ENCODE results near the gene KCNIP3. TPM values are rescaled to one million over a fixed set of nuclear protein-coding genes. Genes with fewer than 3 reads are reported as not detected.

The KCNIP3 gene
- total RNA-seq, 1 experiment from 2014 or later: not detected

GRCh38 chr2:95384854-95385569 lies 87.9 kb downstream of the KCNIP3 start:
- Histone ChIP-seq H3K79me2 (ENCODE audit: low read length) (no peaks in the 10 kb centered on the region), H3K9me2 (replicated peaks; ENCODE audit: insufficient read depth, low read length) (no peaks in the 10 kb centered on the region), H3K9ac (ENCODE audit: low read length) (no peak overlapping the region), H3K4me1 (ENCODE audit: low read length) (no peaks in the 10 kb centered on the region), H2AFZ (ENCODE audit: low read length) (no peak overlapping the region), H3K27ac (ENCODE audit: low read length) (no peak overlapping the region), H3K4me3 (ENCODE audit: low read length) (no peak overlapping the region), H3K9me3 (ENCODE audit: low read length) (no peaks in the 10 kb centered on the region), H4K20me1 (ENCODE audit: insufficient read depth, low read depth, low read length) (no peaks in the 10 kb centered on the region), H3K4me2 (ENCODE audit: low read depth, low read length, poor library complexity, severe bottlenecking) (no peak overlapping the region), H3K36me3 (ENCODE audit: insufficient read depth, low read length) (no peaks in the 10 kb centered on the region), H3K27me3 (ENCODE audit: low read length) (no peaks in the 10 kb centered on the region)
- DNase-seq: no peak

GRCh38 chr2:95385570-95385984 lies 88.4 kb downstream of the KCNIP3 start:
- Histone ChIP-seq H3K36me3 (ENCODE audit: insufficient read depth, low read length) (no peaks in the 10 kb centered on the region), H3K27ac (ENCODE audit: low read length) (no peak overlapping the region), H4K20me1 (ENCODE audit: insufficient read depth, low read depth, low read length) (no peaks in the 10 kb centered on the region), H3K9me2 (replicated peaks; ENCODE audit: insufficient read depth, low read length) (no peaks in the 10 kb centered on the region), H3K4me3 (ENCODE audit: low read length) (no peak overlapping the region), H3K4me1 (ENCODE audit: low read length) (no peaks in the 10 kb centered on the region), H3K27me3 (ENCODE audit: low read length) (no peaks in the 10 kb centered on the region), H3K9ac (ENCODE audit: low read length) (no peak overlapping the region), H2AFZ (ENCODE audit: low read length) (no peak overlapping the region), H3K4me2 (ENCODE audit: low read depth, low read length, poor library complexity, severe bottlenecking) (no peak overlapping the region), H3K79me2 (ENCODE audit: low read length) (no peaks in the 10 kb centered on the region), H3K9me3 (ENCODE audit: low read length) (no peaks in the 10 kb centered on the region)
- no peak for DNase-seq

- Histone ChIP-seq H3K4me2 (ENCODE audit: low read depth, low read length, poor library complexity, severe bottlenecking) (no peak overlapping the region), H3K79me2 (ENCODE audit: low read length) (no peaks in the 10 kb centered on the region), H3K27me3 (ENCODE audit: low read length) (no peaks in the 10 kb centered on the region), H3K4me1 (ENCODE audit: low read length) (no peaks in the 10 kb centered on the region), H3K9me2 (replicated peaks; ENCODE audit: insufficient read depth, low read length) (no peaks in the 10 kb centered on the region), H2AFZ (ENCODE audit: low read length) (no peak overlapping the region), H4K20me1 (ENCODE audit: insufficient read depth, low read depth, low read length) (no peaks in the 10 kb centered on the region), H3K4me3 (ENCODE audit: low read length) (no peak overlapping the region), H3K9me3 (ENCODE audit: low read length) (no peaks in the 10 kb centered on the region), H3K36me3 (ENCODE audit: insufficient read depth, low read length) (no peaks in the 10 kb centered on the region), H3K9ac (ENCODE audit: low read length) (no peak overlapping the region), H3K27ac (ENCODE audit: low read length) (no peak overlapping the region)
- no peak for DNase-seq
These were observed 88.9 kb downstream of the KCNIP3 start for GRCh38 chr2:95386031-95386430.

GRCh38 chr2:95387358-95387757 lies 90.2 kb downstream of the KCNIP3 start:
- no peak overlapping the region for H3K9ac ChIP-seq (ENCODE audit: low read length)
- DNase-seq: no peak
- no peaks in the 10 kb centered on the region for H3K27me3 ChIP-seq (ENCODE audit: low read length)

GRCh38 chr2:95388091-95388692 lies 91.0 kb downstream of the KCNIP3 start:
- no peak for DNase-seq
- H3K9ac ChIP-seq (ENCODE audit: low read length): no peak overlapping the region
- no peak overlapping the region for H3K4me2 ChIP-seq (ENCODE audit: low read depth, low read length, poor library complexity, severe bottlenecking)
- no peak overlapping the region for H3K4me3 ChIP-seq (ENCODE audit: low read length)
- no peaks in the 10 kb centered on the region for H3K79me2 ChIP-seq (ENCODE audit: low read length)
- no peaks in the 10 kb centered on the region for H3K27me3 ChIP-seq (ENCODE audit: low read length)
- H3K36me3 ChIP-seq (ENCODE audit: insufficient read depth, low read length): no peaks in the 10 kb centered on the region
- no peak overlapping the region for H2AFZ ChIP-seq (ENCODE audit: low read length)
- H3K9me3 ChIP-seq (ENCODE audit: low read length): no peaks in the 10 kb centered on the region
- no peaks in the 10 kb centered on the region for H3K9me2 ChIP-seq (replicated peaks; ENCODE audit: insufficient read depth, low read length)
- H3K27ac ChIP-seq (ENCODE audit: low read length): no peak overlapping the region
- H4K20me1 ChIP-seq (ENCODE audit: insufficient read depth, low read depth, low read length): no peaks in the 10 kb centered on the region
- H3K4me1 ChIP-seq (ENCODE audit: low read length): no peaks in the 10 kb centered on the region

More at GRCh38 chr2:95387358-95387757, 90.2 kb downstream of the KCNIP3 start:
- Histone ChIP-seq H2AFZ (ENCODE audit: low read length) (no peak overlapping the region), H4K20me1 (ENCODE audit: insufficient read depth, low read depth, low read length) (no peaks in the 10 kb centered on the region), H3K4me1 (ENCODE audit: low read length) (no peaks in the 10 kb centered on the region), H3K4me3 (ENCODE audit: low read length) (no peak overlapping the region), H3K79me2 (ENCODE audit: low read length) (no peaks in the 10 kb centered on the region), H3K4me2 (ENCODE audit: low read depth, low read length, poor library complexity, severe bottlenecking) (no peak overlapping the region), H3K36me3 (ENCODE audit: insufficient read depth, low read length) (no peaks in the 10 kb centered on the region), H3K9me3 (ENCODE audit: low read length) (no peaks in the 10 kb centered on the region), H3K9me2 (replicated peaks; ENCODE audit: insufficient read depth, low read length) (no peaks in the 10 kb centered on the region), H3K27ac (ENCODE audit: low read length) (no peak overlapping the region)

DNA sequence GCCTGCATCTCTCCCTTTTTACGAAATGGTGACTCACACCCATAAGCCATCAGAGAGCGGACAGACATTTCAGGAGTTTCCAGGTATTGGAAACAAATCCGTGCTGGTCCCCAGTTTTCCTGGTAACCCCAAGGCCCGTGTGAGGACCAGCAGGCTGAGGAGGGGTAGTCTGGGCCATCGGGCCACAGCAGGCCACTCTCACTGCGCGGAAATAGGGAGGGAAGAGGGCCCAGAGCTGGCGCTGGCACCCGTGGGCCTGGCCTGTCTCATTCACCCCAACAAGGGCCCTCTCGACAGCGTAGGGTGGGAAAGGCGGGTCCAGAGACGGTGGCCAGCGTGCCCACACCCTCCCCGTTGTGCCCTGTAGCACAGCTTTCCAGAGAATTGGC lies 91.7 kb downstream of the KCNIP3 start:
- DNase-seq: no peak
- Histone ChIP-seq H3K27me3 (ENCODE audit: low read length) (no peaks in the 10 kb centered on the region), H3K9ac (ENCODE audit: low read length) (no peak overlapping the region), H3K9me2 (replicated peaks; ENCODE audit: insufficient read depth, low read length) (no peaks in the 10 kb centered on the region), H3K4me2 (ENCODE audit: low read depth, low read length, poor library complexity, severe bottlenecking) (no peak overlapping the region), H4K20me1 (ENCODE audit: insufficient read depth, low read depth, low read length) (no peaks in the 10 kb centered on the region), H3K36me3 (ENCODE audit: insufficient read depth, low read length) (no peaks in the 10 kb centered on the region), H3K27ac (ENCODE audit: low read length) (no peak overlapping the region), H3K4me3 (ENCODE audit: low read length) (no peak overlapping the region), H3K9me3 (ENCODE audit: low read length) (no peaks in the 10 kb centered on the region), H3K79me2 (ENCODE audit: low read length) (no peaks in the 10 kb centered on the region), H2AFZ (ENCODE audit: low read length) (no peak overlapping the region), H3K4me1 (ENCODE audit: low read length) (no peaks in the 10 kb centered on the region)

GRCh38 chr2:95389245-95390119 lies 92.3 kb downstream of the KCNIP3 start:
- peak; percentile 83 for DNase-seq
- Histone ChIP-seq H3K27ac (ENCODE audit: low read length) (no peak overlapping the region), H3K36me3 (ENCODE audit: insufficient read depth, low read length) (no peaks in the 10 kb centered on the region), H2AFZ (ENCODE audit: low read length) (no peak overlapping the region), H3K9ac (ENCODE audit: low read length) (no peak overlapping the region), H4K20me1 (ENCODE audit: insufficient read depth, low read depth, low read length) (no peaks in the 10 kb centered on the region), H3K79me2 (ENCODE audit: low read length) (no peaks in the 10 kb centered on the region), H3K9me3 (ENCODE audit: low read length) (no peaks in the 10 kb centered on the region), H3K4me2 (ENCODE audit: low read depth, low read length, poor library complexity, severe bottlenecking) (no peak overlapping the region), H3K4me1 (ENCODE audit: low read length) (no peaks in the 10 kb centered on the region), H3K27me3 (ENCODE audit: low read length) (no peaks in the 10 kb centered on the region), H3K9me2 (replicated peaks; ENCODE audit: insufficient read depth, low read length) (no peaks in the 10 kb centered on the region), H3K4me3 (ENCODE audit: low read length) (no peak overlapping the region)

DNA sequence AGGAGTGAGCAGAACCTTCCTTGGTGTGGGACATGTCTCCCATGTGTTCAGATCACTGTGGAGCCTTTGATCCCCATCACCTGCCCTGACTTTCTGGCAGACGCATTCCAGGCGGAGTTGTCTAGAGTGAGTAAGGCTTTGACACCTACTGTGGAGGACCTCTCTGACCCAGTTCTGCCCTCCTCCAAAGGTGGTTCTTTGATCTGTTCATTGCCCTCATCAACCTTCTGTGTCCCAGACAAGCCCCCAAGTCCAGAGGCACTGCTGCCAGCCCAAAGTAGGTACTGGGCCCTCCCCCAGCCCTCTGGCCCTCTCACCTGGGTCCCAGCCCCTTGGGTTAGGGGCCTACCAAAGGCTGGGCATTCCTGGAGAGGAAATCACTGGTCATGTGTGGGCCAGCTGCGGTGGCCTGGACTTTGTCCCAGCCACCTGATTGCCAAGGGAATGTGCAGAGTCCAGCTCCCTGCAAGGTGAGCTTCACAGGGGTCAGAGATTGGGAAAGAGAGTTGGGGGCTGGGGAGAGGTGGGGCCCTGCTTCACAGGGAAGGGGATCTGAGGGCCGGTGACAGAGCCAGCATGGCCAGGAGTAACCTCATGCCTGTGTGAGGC lies 93.2 kb downstream of the KCNIP3 start:
- H3K4me3 ChIP-seq (ENCODE audit: low read length): no peak overlapping the region
- no peaks in the 10 kb centered on the region for H3K9me3 ChIP-seq (ENCODE audit: low read length)
- no peak overlapping the region for H3K4me2 ChIP-seq (ENCODE audit: low read depth, low read length, poor library complexity, severe bottlenecking)
- no peaks in the 10 kb centered on the region for H4K20me1 ChIP-seq (ENCODE audit: insufficient read depth, low read depth, low read length)
- H2AFZ ChIP-seq (ENCODE audit: low read length): no peak overlapping the region
- no peaks in the 10 kb centered on the region for H3K9me2 ChIP-seq (replicated peaks; ENCODE audit: insufficient read depth, low read length)
- H3K36me3 ChIP-seq (ENCODE audit: insufficient read depth, low read length): no peaks in the 10 kb centered on the region
- H3K4me1 ChIP-seq (ENCODE audit: low read length): no peaks in the 10 kb centered on the region
- no peak overlapping the region for H3K27ac ChIP-seq (ENCODE audit: low read length)
- no peak overlapping the region for H3K9ac ChIP-seq (ENCODE audit: low read length)
- no peaks in the 10 kb centered on the region for H3K79me2 ChIP-seq (ENCODE audit: low read length)
- DNase-seq: no peak
- H3K27me3 ChIP-seq (ENCODE audit: low read length): no peaks in the 10 kb centered on the region

Data from Karpas-422 (cell line).